ENCODE measurements around the gene RIF1. TPM values are rescaled to one million over a fixed set of nuclear protein-coding genes. Genes with fewer than 3 reads are reported as not detected.

RIF1 gene
- total and polyA plus RNA-seq, 9 of the 15 experiments (the other 6 are each of a cell fraction or from before 2014, with no cell fraction given): 11.0 to 109 (median 44.2) TPM

DNA sequence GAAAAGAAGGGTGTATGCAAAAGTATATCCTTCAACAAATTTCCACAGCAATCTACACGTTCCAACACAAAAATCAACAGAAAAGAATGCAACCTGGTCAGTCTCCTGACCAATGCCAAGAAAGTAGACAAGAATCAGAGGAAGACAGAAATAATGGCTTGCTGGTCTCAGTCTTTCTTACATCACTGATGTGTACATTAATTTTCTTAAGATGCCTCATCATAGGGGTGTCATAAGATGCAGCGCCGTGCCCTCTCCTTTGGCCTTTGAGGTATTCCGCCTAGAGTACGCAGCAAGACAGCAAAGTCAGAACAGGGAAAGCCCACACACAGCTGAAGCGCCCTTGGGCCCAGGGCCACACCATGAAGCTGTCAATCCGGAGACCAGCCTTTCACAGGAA is 112.9 kb downstream of the RIF1 start:
- FAIRE-seq: no peak
- ChIA-PET CTCF (ENCODE audit: low intra/inter-chr PET ratio) (no interaction called here), POLR2A (no interaction called here)
- Histone ChIP-seq H3K9ac (ENCODE audit: insufficient read depth in 1 of 2, low read depth in 2 of 2, low read length in 2 of 2) (no peak overlapping the region), H3K27ac (ENCODE audit: extremely low read depth, low read depth, low read length) (no peak overlapping the region), H4K20me1 (replicated peaks; ENCODE audit: control insufficient read depth, insufficient read depth, low read length) (no peaks in the 10 kb centered on the region), H2AFZ (ENCODE audit: low read depth, low read length) (no peak overlapping the region), H3K36me3 (ENCODE audit: control insufficient read depth, insufficient read depth, low read length) (no peaks in the 10 kb centered on the region), H3K9me1 (ENCODE audit: control insufficient read depth, insufficient read depth, low read length) (no peaks in the 10 kb centered on the region), H3K9me3 (replicated peaks; ENCODE audit: control insufficient read depth, insufficient read depth, low read depth, low read length) (no peaks in the 10 kb centered on the region), H3K27me3 (ENCODE audit: control insufficient read depth in 2 of 2, insufficient read depth in 2 of 2, low read length in 2 of 2) (no peaks in the 10 kb centered on the region), H3K79me2 (ENCODE audit: control insufficient read depth, insufficient read depth, low read length) (no peaks in the 10 kb centered on the region), H3K4me1 (replicated peaks in 1 of 2; ENCODE audit: control insufficient read depth in 2 of 2, insufficient read depth in 2 of 2, low read length in 2 of 2) (no peaks in the 10 kb centered on the region), H3K4me3 (no peak overlapping the region), H3K4me2 (ENCODE audit: insufficient read depth, low read length) (no peak overlapping the region)
- in situ Hi-C loops (cut with MboI) (no loop called here), intact Hi-C loops (cut with micrococcal nuclease) (no loop called here)
- TF ChIP-seq ZBTB1 (CRISPR knock-in tag; IDR thresholded peaks at IDR 0.05; ENCODE audit: borderline replicate concordance, low read depth) (no peak), HSF4 (CRISPR knock-in tag; IDR thresholded peaks at IDR 0.05; ENCODE audit: borderline replicate concordance) (no peak), ZEB2 (IDR thresholded peaks at IDR 0.05) (no peak), ZNF124 (CRISPR knock-in tag; IDR thresholded peaks at IDR 0.05) (no peak)
- ATAC-seq: no peak; the same call in 2 of the 3 replicates
- no TSS peak for BruUV-seq (replicated peaks)
- 67% methylated on average over 7 of the region's 7 CpGs for WGBS (ENCODE audit: insufficient coverage, low coverage, missing lambda C conversion rate)
- DNase-seq (ENCODE audit: extremely low read depth in 1 of 4, low spot score in 3 of 4): no peak

DNA sequence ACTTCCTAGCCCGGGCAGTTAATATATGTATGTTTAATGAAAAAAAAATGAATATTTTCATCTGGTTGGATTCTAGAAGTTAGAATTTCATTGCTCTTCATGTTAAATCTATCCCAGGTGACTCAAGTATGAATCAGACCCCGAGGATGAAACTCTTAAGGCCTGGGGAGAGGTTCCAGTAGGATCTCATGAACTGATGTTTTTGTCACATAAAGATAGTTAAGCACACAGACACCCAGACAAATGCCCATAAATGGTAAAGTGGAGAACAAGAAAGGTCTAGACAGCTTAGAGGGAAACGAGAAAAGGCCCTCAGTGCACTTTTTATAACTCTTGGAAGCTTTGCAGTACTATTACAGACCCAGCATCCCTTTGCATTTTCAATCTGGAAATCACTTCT is 114.1 kb downstream of the RIF1 start:
- BruUV-seq (replicated peaks): no TSS peak
- Histone ChIP-seq H3K36me3 (ENCODE audit: control insufficient read depth, insufficient read depth, low read length) (no peaks in the 10 kb centered on the region), H3K79me2 (ENCODE audit: control insufficient read depth, insufficient read depth, low read length) (no peaks in the 10 kb centered on the region), H3K27ac (ENCODE audit: extremely low read depth, low read depth, low read length) (no peak overlapping the region), H3K4me3 (no peak overlapping the region), H3K4me1 (replicated peaks in 1 of 2; ENCODE audit: control insufficient read depth in 2 of 2, insufficient read depth in 2 of 2, low read length in 2 of 2) (no peaks in the 10 kb centered on the region), H4K20me1 (replicated peaks; ENCODE audit: control insufficient read depth, insufficient read depth, low read length) (no peaks in the 10 kb centered on the region), H3K4me2 (ENCODE audit: insufficient read depth, low read length) (no peak overlapping the region), H3K9me1 (ENCODE audit: control insufficient read depth, insufficient read depth, low read length) (no peaks in the 10 kb centered on the region), H2AFZ (ENCODE audit: low read depth, low read length) (no peak overlapping the region), H3K9me3 (replicated peaks; ENCODE audit: control insufficient read depth, insufficient read depth, low read depth, low read length) (no peaks in the 10 kb centered on the region), H3K9ac (ENCODE audit: insufficient read depth in 1 of 2, low read depth in 2 of 2, low read length in 2 of 2) (no peak overlapping the region), H3K27me3 (ENCODE audit: control insufficient read depth in 2 of 2, insufficient read depth in 2 of 2, low read length in 2 of 2) (no peaks in the 10 kb centered on the region)
- FAIRE-seq (no peak), ATAC-seq (no peak), DNase-seq (ENCODE audit: extremely low read depth in 1 of 4, low spot score in 3 of 4) (no peak)
- intact Hi-C loops (cut with micrococcal nuclease) (no loop called here), in situ Hi-C loops (cut with MboI) (no loop called here)
- ChIA-PET POLR2A (interaction anchor here (0.7 kb wide), 1 partner anchor 16 kb away, joined by 3 read pairs; no protein-coding TSS in a partner anchor), CTCF (ENCODE audit: low intra/inter-chr PET ratio) (no interaction called here)
- WGBS (ENCODE audit: insufficient coverage, low coverage, missing lambda C conversion rate): 33% methylated on average over 3 of the region's 3 CpGs
- no peak for TF ChIP-seq ZNF239 (CRISPR knock-in tag; IDR thresholded peaks at IDR 0.05)
- no peak for TF ChIP-seq TRIM24 (IDR thresholded peaks at IDR 0.05)
- TF ChIP-seq CTCFL (IDR thresholded peaks at IDR 0.05; ENCODE audit: borderline replicate concordance, insufficient read depth, low read depth, low read length, poor library complexity, severe bottlenecking): no peak
- no peak for TF ChIP-seq CBX3 (IDR thresholded peaks at IDR 0.05; ENCODE audit: borderline replicate concordance in 1 of 2, low read length in 2 of 2)
- TF ChIP-seq TGIF2 (CRISPR knock-in tag; IDR thresholded peaks at IDR 0.05): no peak
- TF ChIP-seq KDM5B (IDR thresholded peaks at IDR 0.05; ENCODE audit: insufficient replicate concordance, low read depth, low read length): no peak
- TF ChIP-seq, protein P1, sequence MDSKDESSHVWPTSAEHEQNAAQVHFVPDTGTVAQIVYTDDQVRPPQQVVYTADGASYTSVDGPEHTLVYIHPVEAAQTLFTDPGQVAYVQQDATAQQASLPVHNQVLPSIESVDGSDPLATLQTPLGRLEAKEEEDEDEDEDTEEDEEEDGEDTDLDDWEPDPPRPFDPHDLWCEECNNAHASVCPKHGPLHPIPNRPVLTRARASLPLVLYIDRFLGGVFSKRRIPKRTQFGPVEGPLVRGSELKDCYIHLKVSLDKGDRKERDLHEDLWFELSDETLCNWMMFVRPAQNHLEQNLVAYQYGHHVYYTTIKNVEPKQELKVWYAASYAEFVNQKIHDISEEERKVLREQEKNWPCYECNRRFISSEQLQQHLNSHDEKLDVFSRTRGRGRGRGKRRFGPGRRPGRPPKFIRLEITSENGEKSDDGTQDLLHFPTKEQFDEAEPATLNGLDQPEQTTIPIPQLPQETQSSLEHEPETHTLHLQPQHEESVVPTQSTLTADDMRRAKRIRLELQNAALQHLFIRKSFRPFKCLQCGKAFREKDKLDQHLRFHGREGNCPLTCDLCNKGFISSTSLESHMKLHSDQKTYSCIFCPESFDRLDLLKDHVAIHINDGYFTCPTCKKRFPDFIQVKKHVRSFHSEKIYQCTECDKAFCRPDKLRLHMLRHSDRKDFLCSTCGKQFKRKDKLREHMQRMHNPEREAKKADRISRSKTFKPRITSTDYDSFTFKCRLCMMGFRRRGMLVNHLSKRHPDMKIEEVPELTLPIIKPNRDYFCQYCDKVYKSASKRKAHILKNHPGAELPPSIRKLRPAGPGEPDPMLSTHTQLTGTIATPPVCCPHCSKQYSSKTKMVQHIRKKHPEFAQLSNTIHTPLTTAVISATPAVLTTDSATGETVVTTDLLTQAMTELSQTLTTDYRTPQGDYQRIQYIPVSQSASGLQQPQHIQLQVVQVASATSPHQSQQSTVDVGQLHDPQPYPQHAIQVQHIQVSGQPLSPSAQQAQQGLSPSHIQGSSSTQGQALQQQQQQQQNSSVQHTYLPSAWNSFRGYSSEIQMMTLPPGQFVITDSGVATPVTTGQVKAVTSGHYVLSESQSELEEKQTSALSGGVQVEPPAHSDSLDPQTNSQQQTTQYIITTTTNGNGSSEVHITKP (IDR thresholded peaks at IDR 0.05; ENCODE audit: partially characterized antibody): no peak

Data from K562 (cell line).